HG03457 (cell line): ENCODE data around the gene GSDMA.

Experiments used
- ATAC-seq: cut with Tn5 transposase; IDR thresholded peaks from one replicate; pipeline ENCODE4 v1.9.1; 2021; ENCODE audit warnings: moderate number of reproducible peaks; ENCODE audit not compliant: unreplicated experiment

GSDMA gene

DNA sequence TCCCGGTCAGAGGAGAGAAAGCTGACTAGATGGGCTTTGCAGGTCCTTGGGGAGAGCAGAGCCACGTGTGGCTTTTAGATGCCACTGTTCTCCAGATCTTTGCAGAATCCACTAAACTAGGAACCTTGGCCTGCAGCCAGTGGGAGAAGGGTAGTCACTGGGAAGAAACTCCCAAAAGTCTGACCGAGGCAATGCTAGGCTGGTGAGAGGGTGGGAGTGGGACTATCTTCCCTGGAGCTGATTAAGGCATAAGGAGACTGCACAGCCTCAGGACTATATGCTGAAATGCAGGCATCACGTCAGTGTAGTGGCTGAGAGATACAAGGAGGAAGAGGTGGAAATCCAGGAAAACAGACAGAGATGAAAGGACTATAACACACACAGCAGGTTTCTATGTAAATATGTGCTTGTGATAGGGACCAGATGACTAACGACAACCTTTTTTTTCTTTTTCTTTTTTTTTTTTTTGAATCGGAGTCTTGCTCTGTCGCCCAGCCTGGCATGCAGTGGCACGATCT, 2.2 kb upstream of the GSDMA start:
- no peak for ATAC-seq

DNA sequence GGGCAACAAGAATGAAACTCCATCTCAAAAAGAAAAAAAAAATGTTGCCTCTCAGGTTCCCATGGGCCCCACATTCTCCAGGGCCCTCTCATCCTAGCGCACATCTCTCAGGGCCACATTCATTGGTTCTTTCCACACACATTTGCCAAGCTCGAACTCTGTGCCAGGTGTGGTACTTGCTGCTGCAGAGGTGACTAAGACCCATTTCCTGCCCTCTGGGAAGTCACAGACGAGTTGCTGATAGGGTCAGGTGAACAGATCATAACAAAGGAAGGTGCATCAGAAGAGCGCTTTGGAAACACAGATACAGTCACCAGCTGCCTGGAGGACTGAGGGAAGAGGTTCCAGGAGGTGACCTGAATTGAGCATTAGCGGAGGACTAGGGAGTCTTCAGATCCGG, 1.0 kb downstream of the GSDMA start:
- no peak for ATAC-seq

- ATAC-seq, result no peak
Measured at GRCh38 chr17:39965017-39965699, 2.4 kb downstream of the GSDMA start.

DNA sequence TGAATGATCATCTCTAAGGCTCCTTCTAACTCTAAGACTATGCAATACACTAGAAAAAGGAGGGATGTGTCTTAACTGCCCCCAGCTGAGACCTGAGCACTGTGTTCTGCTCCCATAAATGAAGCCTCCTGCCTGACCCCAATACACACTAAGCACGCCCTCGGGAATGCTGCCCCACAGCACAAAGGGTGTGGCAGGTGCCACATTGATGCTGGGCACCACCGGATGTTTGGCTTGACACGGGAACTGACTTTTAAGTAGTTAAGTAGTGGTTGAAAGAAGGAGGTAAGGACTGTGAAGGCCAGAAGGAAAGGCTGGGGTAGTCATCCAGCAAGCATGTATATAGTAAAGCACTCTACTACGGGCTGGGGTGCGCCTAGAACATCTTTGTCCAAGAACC, 4.0 kb downstream of the GSDMA start:
- no peak for ATAC-seq

- no peak for ATAC-seq
Measured at GRCh38 chr17:39968761-39969160, 6.0 kb downstream of the GSDMA start.

DNA sequence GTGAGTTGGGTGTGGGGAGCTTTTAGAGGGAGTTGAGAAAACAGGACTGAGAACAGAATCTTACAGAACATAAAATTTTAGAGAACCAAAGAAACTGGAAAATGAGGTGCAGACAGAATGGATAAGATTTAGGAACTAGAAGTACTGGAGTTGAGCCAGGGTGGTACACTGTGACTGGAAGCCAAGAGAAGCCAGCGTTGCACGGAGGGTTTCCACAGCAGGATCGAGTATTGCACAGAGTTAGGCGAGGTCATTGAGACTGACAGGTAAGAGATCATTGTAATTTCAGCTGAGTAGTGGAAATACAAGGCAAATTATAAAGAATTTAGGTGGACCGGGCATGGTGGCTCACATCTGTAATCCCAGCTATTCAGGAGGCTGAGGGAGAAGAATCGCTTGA, 6.6 kb downstream of the GSDMA start:
- ATAC-seq, result no peak

DNA sequence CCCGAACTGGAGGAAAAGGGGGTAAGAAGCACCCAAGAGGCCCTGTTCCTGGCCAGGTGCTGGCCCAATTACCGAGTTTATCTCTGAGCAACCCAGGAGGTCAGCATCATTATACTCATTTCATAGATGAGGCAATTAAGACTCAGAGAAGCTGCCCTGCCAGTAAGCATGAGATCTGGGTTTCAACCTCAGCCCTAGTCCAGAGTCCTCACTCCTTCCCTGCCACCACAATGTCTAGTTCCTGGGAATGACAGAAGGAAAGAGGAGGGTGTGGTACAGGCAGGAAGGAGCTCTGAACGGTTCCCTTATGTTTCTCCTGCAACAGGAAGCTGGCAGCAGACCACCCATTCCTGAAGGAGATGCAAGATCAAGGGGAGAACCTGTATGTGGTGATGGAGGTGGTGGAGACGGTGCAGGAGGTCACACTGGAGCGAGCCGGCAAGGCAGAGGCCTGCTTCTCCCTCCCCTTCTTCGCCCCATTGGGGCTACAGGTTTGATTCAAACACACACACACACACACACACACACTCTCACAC, 7.4 kb downstream of the GSDMA start:
- ATAC-seq, result no peak

DNA sequence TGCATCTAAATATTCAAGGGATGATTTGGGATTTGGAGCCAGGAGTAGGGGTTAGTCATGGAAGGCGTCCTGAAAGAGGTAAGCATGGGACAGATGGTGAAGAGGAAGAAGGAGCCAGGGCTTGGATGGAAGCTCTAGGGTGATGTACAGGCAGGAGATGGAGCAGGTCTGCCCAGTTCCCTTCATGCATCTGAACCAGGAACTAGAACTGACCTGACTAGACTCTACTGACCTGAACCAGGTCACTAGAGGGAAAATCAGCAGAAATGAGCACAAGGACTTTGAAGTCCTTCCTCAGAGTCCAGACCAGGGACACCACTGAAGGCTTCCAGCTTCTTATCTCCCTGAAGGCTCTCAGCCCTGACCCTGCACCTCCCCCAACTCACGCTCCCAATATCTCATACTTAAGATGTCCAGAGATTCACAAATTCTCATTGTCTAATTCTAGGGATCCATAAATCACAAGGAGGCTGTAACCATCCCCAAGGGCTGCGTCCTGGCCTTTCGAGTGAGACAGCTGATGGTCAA, 8.3 kb downstream of the GSDMA start:
- ATAC-seq, result no peak

GRCh38 chr17:39972271-39972670, 9.5 kb downstream of the GSDMA start:
- no peak for ATAC-seq

DNA sequence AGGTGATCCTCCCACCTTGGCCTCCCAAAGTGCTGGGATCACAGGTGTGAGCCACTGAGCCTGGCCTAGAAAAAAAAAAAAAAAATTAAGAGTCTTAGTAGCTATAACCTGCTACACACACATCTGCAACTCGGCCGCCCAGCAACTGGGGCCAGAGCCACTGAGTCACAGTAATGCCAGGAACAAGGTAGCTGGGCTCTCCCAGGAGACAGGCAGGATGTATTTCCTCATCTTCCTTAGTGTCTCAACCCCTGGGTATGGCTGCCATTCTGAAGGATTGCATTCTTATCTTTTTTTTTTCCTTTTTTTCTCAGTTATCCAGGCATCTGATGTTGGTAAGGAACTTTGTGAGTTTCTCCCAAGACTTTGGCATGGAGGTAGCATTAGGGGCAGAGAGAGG, 10.7 kb downstream of the GSDMA start:
- no peak for ATAC-seq

DNA sequence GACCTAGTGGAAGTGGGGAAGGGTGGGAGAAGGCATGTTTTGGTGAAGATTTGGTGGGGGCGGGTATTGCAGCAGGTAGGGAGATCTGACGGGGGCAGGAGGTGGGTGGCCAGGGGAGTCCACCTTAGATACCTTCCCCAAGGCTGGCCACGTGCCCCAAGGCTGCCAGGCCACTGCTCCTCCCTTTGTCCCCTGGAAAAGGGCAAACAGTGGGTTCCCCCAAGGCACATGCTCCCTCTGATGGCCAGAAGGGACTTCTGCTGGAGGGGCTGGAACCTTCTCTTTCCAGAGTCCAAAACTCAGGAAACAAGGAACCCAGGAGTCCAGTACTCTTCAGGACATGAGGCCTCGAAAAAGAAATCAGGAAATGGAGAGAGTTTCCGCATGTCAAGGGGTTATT, 11.6 kb downstream of the GSDMA start:
- ATAC-seq, result no peak

GRCh38 chr17:39975801-39976200, 13.0 kb downstream of the GSDMA start:
- no peak for ATAC-seq

- ATAC-seq, result no peak
Measured at GRCh38 chr17:39979016-39979670, 16.3 kb downstream of the GSDMA start.

DNA sequence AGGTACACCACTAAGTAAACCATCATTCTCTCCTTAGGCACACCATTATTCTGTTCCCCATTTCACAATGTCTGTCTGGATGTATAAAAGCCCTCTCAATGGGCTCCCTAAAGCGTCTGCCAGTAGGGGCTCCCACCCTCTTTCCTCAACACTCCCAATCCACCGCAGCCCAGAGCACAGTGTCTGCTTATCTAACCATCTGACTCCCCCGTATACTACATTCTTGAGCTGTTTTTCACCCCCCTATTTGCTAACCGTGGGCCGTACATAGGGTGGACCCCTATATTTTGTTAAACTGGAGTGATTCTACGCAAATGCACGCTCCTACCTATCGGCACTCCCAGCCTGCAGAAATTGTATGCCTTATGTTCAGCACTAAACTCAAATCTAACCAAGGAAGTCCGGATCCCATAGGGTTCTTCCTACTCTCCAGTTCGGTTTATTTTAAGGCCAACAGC, 17.1 kb downstream of the GSDMA start:
- no peak for ATAC-seq

- ATAC-seq, result peak; percentile 81
Measured at GRCh38 chr17:39980351-39981206, 17.8 kb downstream of the GSDMA start, which contains the start of gene PSMD3. Gene PSMD3, plus strand, starts transcription at chr17:39980807. Its CDS starts 164 bp downstream, at chr17:39980971.

GRCh38 chr17:39981207-39981741, 18.5 kb downstream of the GSDMA start:
- ATAC-seq, result no peak

- no peak for ATAC-seq
Measured at GRCh38 chr17:39981766-39982375, 19.1 kb downstream of the GSDMA start.

GRCh38 chr17:39988206-39988810, 25.5 kb downstream of the GSDMA start:
- no peak for ATAC-seq

GRCh38 chr17:39994448-39994847, 31.6 kb downstream of the GSDMA start:
- ATAC-seq, result no peak

DNA sequence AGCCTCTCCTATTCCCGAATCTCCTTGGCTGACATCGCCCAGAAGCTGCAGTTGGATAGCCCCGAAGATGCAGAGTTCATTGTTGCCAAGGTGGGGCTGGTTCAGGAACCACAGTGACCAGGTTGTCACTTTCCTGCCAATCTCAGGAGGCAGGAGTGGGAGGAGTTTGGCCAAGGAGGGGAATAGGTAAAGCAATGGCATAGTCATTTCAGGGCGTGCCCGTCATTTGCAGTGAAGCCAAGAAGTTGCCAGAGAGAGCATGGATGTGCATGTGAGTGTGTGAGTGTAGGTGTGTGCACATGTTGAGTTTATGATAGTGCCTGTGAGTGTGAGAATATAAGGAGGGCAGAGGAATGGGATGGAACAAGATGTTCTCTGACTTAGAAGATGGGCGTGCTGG, 32.6 kb downstream of the GSDMA start:
- no peak for ATAC-seq
